Esophagus muscularis mucosa (tissue), 3 donors: ENCODE measurements around the gene EVL.

Experiments
- CTCF ChIP-seq, 3 experiments: fragments of 200-600 bp in 2 of 3; fragments of 450-650 bp in 1 of 3; sonication (generic) in 2 of 3; IDR thresholded peaks; one replicate each; pipeline ENCODE4 v1.5.1; 2017 to 2019; ENCODE audit warnings: antibody characterized with exemption in 3 of 3, mild to moderate bottlenecking in 2 of 3, moderate library complexity in 1 of 3
- POLR2A ChIP-seq: fragments of 450-650 bp; IDR thresholded peaks from one replicate; pipeline ENCODE4 v1.6.1; 2017; ENCODE audit warnings: antibody characterized with exemption, moderate library complexity, mild to moderate bottlenecking, low read depth

- no peak for TF ChIP-seq CTCF (IDR thresholded peaks at IDR 0.05)
- no peak for TF ChIP-seq POLR2A
These were observed 1.8 kb upstream of the EVL start for GRCh38 chr14:100063314-100063941.
